GM18873 (cell line): Measurements from ENCODE around the gene TSPAN2.
"Not testable (repeated sequence)": the region's sequence is repeated elsewhere in the genome, so short reads cannot be mapped to it uniquely, and the experiment has no call there.

Experiments
- ATAC-seq: cut with Tn5 transposase; IDR thresholded peaks from one replicate; pipeline ENCODE4 v1.9.1; 2021; ENCODE audit warnings: mild to moderate bottlenecking, moderate library complexity, moderate number of reproducible peaks; ENCODE audit not compliant: unreplicated experiment, low FRiP score

TSPAN2 gene

GRCh38 chr1:115052454-115053083 is 36.7 kb downstream of the TSPAN2 start:
- ATAC-seq = peak; percentile 62

- no peak for ATAC-seq
These were observed 37.5 kb downstream of the TSPAN2 start for GRCh38 chr1:115051850-115052249.

- no peak for ATAC-seq
These were observed 42.6 kb downstream of the TSPAN2 start for GRCh38 chr1:115046751-115047150.

GRCh38 chr1:115041654-115042053 is 47.6 kb downstream of the TSPAN2 start:
- no peak for ATAC-seq

GRCh38 chr1:115040501-115040900 is 48.8 kb downstream of the TSPAN2 start:
- ATAC-seq = no peak

GRCh38 chr1:115036814-115037507 is 52.3 kb downstream of the TSPAN2 start:
- ATAC-seq = no peak

GRCh38 chr1:115035652-115036051 is 53.7 kb downstream of the TSPAN2 start:
- ATAC-seq = no peak

- no peak for ATAC-seq
These were observed 57.7 kb downstream of the TSPAN2 start for GRCh38 chr1:115031595-115031994.

GRCh38 chr1:115029526-115029925 is 59.8 kb downstream of the TSPAN2 start, which contains the start of gene TSHB:
TSHB (plus strand) TSS chr1:115029826; CDS start chr1:115033363, 3,537 bp downstream.
- no peak for ATAC-seq

GRCh38 chr1:115023593-115023992 is 65.7 kb downstream of the TSPAN2 start:
- no peak for ATAC-seq

GRCh38 chr1:115021145-115021544 is 68.2 kb downstream of the TSPAN2 start:
- ATAC-seq = no peak

GRCh38 chr1:115019549-115019948 is 69.8 kb downstream of the TSPAN2 start:
- not testable (repeated sequence) for ATAC-seq

- ATAC-seq = no peak
These were observed 75.5 kb downstream of the TSPAN2 start for GRCh38 chr1:115013792-115014191.

GRCh38 chr1:115012434-115012833 is 76.9 kb downstream of the TSPAN2 start:
- ATAC-seq = no peak

GRCh38 chr1:115012006-115012405 is 77.3 kb downstream of the TSPAN2 start:
- no peak for ATAC-seq

GRCh38 chr1:115006191-115006590 is 83.1 kb downstream of the TSPAN2 start:
- no peak for ATAC-seq
